GM21786 (cell line): ENCODE results near the gene ACD.
A peak's percentile ranks its signal among the peaks of the same experiment; 100 is the strongest.

Experiments
- ATAC-seq: cut with Tn5 transposase; IDR thresholded peaks from one replicate; pipeline ENCODE4 v1.9.1; 2021; ENCODE audit not compliant: unreplicated experiment

ACD gene

GRCh38 chr16:67662653-67663010, 2.6 kb upstream of the ACD start:
- no peak for ATAC-seq

GRCh38 chr16:67661886-67662652, 2.0 kb upstream of the ACD start:
- ATAC-seq, result no peak

DNA sequence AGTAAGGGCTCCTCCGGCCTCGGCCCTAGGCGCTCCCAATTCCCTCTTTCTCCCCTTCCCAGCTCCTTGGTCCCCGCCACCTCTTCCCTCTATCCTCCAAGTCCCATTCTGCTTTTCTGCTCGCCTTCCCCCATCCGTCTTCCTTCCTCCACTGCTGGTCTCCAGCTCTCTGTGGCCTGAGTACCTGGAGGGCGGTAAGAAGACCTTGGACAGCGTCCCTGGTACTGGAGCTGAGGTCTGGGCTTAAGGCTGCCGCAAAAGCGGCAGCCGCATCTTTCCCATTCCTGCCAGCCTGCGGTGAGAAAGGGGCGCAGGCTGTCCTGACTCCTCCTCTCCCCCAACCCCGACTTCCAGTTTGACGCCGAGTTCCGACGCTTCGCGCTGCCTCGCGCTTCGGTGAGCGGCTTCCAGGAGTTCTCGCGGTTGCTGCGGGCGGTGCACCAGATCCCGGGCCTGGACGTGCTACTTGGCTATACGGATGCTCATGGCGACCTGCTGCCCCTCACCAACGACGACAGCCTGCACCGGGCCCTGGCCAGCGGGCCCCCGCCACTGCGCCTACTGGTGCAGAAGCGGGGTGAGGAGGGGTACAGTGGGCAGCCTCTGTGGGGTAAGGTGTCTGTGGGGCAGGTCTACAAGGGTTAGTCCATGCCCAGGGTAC, 1.2 kb upstream of the ACD start:
- ATAC-seq, result no peak

DNA sequence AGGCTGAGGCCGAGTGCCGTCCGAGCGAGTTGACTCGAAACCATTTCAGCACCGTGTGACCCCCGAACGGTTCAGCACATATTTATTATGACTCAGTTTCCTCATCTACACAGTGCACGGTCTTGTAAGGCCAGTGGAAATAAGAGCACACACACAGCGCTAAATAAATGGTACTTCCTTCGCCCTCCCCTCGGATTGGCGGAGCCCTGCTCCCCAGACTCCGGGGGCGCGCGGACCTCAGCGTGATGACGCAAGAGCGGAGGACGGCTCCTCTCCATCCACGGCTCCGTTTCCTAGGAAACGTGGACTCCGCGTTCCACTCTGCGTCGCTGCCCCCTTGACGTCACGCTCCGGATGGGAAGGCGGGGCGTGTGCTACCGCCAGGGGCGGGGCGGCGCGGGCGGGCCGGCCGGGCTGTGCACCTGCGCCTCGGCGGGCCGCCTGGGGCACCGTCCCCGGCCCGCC, 536 bp upstream of the ACD start, which contains the start of gene PARD6A:
Gene PARD6A (plus strand): TSS at position 397 of the 465 bp plus-strand sequence. CDS start 79 bp downstream, outside the sequence.
- peak; percentile 81 for ATAC-seq

GRCh38 chr16:67658849-67659674, 998 bp downstream of the ACD start:
- no peak for ATAC-seq

- no peak for ATAC-seq
Observed at GRCh38 chr16:67657751-67658518, 2.1 kb downstream of the ACD start.

GRCh38 chr16:67657017-67657608, 2.9 kb downstream of the ACD start:
- no peak for ATAC-seq

DNA sequence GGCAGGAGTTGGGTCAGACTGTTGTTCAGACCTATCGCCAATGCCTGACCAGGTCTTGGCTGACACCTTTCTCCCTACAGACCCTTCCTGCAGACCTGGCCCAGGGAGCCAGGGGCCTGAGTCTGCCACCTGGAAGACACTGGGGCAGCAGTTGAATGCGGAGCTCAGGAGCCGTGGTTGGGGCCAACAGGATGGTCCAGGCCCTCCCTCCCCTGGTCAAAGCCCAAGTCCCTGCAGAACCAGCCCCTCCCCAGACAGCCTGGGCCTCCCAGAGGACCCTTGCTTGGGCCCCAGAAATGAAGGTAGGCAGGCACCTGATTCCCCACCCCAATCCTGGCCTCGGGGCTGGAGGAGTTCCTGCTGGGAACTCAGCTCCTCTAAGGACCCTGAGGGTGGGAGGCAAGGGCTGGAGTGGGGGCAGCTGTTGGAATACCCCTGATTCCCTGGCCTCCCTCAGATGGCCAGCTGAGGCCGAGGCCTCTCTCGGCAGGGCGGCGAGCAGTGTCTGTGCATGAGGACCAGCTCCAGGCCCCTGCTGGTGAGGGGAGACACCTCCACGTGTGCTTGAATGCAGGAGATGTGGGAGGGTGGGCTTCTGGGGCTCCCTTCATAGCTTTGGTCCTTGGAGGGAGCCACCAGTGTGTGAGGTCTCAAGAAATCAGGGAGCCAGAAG, 3.6 kb downstream of the ACD start:
- ATAC-seq, result no peak

DNA sequence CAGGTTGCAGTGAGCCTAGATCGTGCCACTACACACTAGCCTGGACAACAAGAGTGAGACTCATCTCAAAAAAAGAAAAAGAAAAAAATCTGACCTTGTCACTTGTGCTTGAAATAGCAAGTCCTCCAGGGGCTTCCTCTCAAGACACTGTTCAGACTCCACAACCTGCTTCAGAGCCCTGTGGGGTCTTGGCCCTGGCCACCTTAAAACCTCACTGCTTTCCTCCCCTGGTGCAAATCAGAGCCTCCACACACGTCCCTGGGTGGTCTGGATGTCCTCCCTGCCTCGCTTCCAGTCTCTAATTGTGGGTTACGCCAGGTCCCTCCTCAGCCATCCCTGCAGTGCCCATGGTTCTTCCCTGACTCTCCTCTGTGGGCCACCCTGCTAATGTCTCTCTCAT, 4.7 kb downstream of the ACD start:
- no peak for ATAC-seq

DNA sequence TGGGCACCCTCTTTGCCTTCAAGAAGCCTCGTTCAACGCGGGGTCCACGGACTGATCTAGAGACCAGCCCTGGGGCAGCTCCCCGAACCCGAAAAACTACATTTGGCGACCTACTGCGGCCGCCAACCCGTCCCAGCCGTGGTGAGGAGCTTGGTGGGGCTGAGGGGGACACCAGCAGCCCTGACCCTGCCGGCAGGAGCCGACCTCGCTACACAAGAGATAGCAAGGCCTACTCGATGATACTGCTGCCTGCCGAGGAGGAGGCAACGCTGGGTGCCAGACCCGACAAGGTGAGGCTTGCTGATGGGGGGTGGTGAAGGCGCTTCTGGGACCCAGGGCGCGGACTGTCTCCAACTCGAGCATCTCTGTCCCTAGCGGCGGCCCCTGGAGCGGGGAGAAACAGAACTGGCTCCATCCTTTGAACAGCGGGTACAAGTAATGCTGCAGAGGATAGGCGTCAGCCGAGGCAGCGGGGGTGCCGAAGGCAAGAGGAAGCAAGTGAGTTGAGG, 5.6 kb downstream of the ACD start:
- ATAC-seq, result no peak

- no peak for ATAC-seq
Observed at GRCh38 chr16:67653789-67654402, 6.2 kb downstream of the ACD start.

DNA sequence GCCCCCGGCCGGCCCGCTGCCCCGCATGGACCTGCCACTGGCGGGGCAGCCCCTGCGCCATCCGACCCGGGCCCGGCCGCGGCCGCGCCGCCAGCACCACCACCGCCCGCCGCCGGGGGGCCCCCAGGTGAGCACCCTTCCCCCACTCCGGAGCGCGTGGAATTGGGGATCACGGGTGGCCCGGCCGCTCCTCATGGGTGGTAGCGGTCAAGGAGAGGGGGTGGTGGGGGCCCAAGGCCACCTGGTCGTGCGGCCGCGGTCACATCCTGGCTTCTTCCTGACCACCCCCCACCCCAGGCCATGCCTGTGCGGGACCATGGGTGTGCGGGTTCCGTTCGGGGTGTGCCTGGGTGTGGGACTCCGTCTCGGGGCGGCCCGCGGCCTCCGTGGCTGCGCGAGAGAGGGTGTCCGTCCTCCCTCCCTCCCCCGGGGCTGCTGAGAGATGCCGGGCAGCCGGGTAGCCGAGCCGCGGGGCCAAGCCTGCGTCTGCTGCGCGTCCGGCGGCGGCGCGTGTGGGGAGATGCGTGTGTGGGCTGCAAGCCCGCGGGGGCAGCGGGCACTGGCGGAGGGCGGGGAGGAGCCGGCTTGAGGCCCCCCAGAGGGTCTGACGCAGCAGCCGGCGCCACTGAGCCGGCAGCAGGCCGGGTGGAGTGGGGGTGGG, 6.8 kb downstream of the ACD start:
- ATAC-seq, result no peak

- ATAC-seq, result no peak
Observed at GRCh38 chr16:67652578-67653127, 7.4 kb downstream of the ACD start.

GRCh38 chr16:67651847-67652246, 8.2 kb downstream of the ACD start:
- ATAC-seq, result no peak

- no peak for ATAC-seq
Observed at GRCh38 chr16:67651039-67651438, 9.0 kb downstream of the ACD start.

GRCh38 chr16:67650023-67650422, 10.0 kb downstream of the ACD start:
- no peak for ATAC-seq

- no peak for ATAC-seq
Observed at GRCh38 chr16:67649494-67649931, 10.5 kb downstream of the ACD start.

DNA sequence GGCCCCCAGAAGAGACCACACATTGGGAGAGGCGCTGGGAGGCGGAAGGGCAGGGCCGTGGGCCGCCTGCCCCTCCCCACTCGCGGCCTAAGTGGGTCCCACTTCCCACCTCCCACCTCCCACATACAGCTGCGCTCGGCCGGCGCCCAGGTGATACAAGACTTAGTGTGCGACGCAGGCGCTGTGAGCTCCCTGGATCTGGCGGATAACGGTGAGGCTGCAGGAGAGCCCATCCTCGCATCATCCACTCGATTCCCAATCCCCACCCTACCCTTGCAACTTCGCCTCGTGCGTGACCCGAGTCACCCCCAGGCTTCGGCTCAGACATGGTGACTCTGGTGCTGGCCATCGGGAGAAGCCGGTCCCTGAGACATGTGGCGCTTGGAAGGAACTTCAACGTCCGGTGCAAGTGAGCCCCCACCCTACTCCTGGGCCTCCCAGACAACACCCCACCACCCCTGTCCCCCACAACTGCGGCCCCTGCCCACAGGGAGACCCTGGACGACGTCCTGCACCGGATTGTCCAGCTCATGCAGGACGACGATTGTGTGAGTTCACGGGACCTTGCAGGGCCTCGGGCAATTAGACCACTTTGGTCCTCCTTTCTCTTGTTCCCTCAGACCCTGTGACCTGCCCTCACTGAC, 11.2 kb downstream of the ACD start:
- ATAC-seq, result no peak
